Progenitor cell of endocrine pancreas (in vitro differentiated cells): ENCODE measurements around the gene PRKAR1B. TPM values are rescaled to one million over a fixed set of nuclear protein-coding genes. Genes with fewer than 3 reads are reported as not detected.

ENCODE experiments used
- DNase-seq: peaks from one replicate; pipeline ENCODE4 v3.0.0; 2021; ENCODE audit warnings: low spot score; ENCODE audit not compliant: unreplicated experiment
- H3K27ac Mint-ChIP-seq: 2 replicates; pipeline ENCODE4 v1.8.0; 2021; ENCODE audit warnings: mild to moderate bottlenecking, moderate library complexity, mixed read lengths
- H3K27me3 Mint-ChIP-seq: 2 replicates; pipeline ENCODE4 v1.8.0; 2021; ENCODE audit warnings: mixed read lengths
- H3K36me3 Mint-ChIP-seq: 2 replicates; pipeline ENCODE4 v1.8.0; 2022; ENCODE audit warnings: mixed read lengths; ENCODE audit not compliant: insufficient read depth
- H3K4me1 Mint-ChIP-seq: 2 replicates; pipeline ENCODE4 v1.8.0; 2021; ENCODE audit warnings: low read depth, mixed read lengths
- H3K4me3 Mint-ChIP-seq: 2 replicates; pipeline ENCODE4 v1.8.0; 2021; ENCODE audit warnings: low read depth, mild to moderate bottlenecking, moderate library complexity, mixed read lengths
- H3K9me3 Mint-ChIP-seq: 2 replicates; pipeline ENCODE4 v1.8.0; 2021; ENCODE audit warnings: low read depth, mixed read lengths
- total RNA-seq: library from RNA; stranded (reverse); gene quantifications from 2 replicates; pipeline ENCODE4 v1.2.1, GENCODE V29; 2021
- TF ChIP-seq, protein P1 (sequence below): fragments of 200-600 bp; sonication (generic); IDR thresholded peaks from one replicate; pipeline ENCODE4 v1.5.0; 2021; ENCODE audit warnings: antibody characterized with exemption, mild to moderate bottlenecking; ENCODE audit not compliant: unreplicated experiment

Gene PRKAR1B
- total RNA-seq, 1 donor from 2014 or later = 54.2 TPM

DNA sequence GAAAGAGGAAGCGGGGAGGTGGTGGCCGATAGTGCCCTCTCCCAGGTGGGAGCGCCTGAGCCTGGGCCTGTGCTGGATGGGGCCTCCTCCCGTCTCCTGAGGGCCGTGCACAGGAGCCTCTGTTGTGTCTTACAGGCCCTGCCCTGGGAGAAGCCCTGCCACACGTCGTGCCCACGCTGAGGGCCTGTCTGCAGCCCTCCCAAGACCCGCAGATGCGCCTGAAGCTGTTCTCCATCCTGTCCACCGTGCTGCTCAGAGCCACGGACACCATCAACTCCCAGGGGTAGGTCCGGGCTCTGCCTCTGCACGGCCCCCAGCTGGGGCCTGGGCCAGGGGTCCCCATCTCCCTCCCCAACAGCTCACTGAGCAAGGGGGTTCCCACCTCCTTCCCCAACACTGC lies 43.3 kb upstream of the PRKAR1B start:
- no peak overlapping the region for H3K27ac Mint-ChIP-seq
- peaks cover 14% of the 10 kb centered on the region for H3K4me1 Mint-ChIP-seq
- no peak overlapping the region for H3K4me3 Mint-ChIP-seq
- no peaks in the 10 kb centered on the region for H3K27me3 Mint-ChIP-seq
- no peaks in the 10 kb centered on the region for H3K9me3 Mint-ChIP-seq
- DNase-seq = no peak
- TF ChIP-seq, protein P1, sequence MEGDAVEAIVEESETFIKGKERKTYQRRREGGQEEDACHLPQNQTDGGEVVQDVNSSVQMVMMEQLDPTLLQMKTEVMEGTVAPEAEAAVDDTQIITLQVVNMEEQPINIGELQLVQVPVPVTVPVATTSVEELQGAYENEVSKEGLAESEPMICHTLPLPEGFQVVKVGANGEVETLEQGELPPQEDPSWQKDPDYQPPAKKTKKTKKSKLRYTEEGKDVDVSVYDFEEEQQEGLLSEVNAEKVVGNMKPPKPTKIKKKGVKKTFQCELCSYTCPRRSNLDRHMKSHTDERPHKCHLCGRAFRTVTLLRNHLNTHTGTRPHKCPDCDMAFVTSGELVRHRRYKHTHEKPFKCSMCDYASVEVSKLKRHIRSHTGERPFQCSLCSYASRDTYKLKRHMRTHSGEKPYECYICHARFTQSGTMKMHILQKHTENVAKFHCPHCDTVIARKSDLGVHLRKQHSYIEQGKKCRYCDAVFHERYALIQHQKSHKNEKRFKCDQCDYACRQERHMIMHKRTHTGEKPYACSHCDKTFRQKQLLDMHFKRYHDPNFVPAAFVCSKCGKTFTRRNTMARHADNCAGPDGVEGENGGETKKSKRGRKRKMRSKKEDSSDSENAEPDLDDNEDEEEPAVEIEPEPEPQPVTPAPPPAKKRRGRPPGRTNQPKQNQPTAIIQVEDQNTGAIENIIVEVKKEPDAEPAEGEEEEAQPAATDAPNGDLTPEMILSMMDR = no peak
- peaks cover 13% of the 10 kb centered on the region for H3K36me3 Mint-ChIP-seq

- H3K4me1 Mint-ChIP-seq = peaks cover 14% of the 10 kb centered on the region
- H3K27ac Mint-ChIP-seq = no peak overlapping the region
- no peak overlapping the region for H3K4me3 Mint-ChIP-seq
- TF ChIP-seq, protein P1 = no peak
- no peak for DNase-seq
- peaks cover 15% of the 10 kb centered on the region for H3K36me3 Mint-ChIP-seq
- H3K27me3 Mint-ChIP-seq = no peaks in the 10 kb centered on the region
- no peaks in the 10 kb centered on the region for H3K9me3 Mint-ChIP-seq
Measured at GRCh38 chr7:768881-769504, 41.9 kb upstream of the PRKAR1B start.

- Mint-ChIP-seq H3K27ac (peak overlapping the region; percentile 87), H3K36me3 (peaks cover 15% of the 10 kb centered on the region), H3K4me1 (peaks cover 14% of the 10 kb centered on the region), H3K9me3 (no peaks in the 10 kb centered on the region), H3K27me3 (no peaks in the 10 kb centered on the region), H3K4me3 (no peak overlapping the region)
- DNase-seq = no peak
- TF ChIP-seq, protein P1 = no peak
Measured at GRCh38 chr7:767941-768731, 41.1 kb upstream of the PRKAR1B start.

DNA sequence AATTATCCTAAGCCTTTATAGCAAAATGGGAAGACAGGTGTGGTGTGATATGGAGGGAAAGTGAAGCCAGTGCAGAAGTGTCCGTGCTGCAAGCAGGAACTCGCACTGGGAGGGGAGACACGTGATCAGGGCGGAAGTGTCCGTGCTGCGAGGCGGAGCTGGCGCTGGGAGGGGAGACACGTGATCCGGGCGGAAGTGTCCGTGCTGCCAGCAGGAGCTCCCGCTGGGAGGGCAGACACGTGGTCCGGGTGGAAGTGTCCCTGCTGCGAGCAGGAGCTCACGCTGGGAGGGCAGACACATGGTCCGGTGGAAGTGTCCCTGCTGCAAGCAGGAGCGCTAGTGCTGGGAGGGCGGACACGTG lies 40.5 kb upstream of the PRKAR1B start:
- peaks cover 15% of the 10 kb centered on the region for H3K36me3 Mint-ChIP-seq
- no peak overlapping the region for H3K4me3 Mint-ChIP-seq
- TF ChIP-seq, protein P1 = no peak
- H3K27ac Mint-ChIP-seq = no peak overlapping the region
- DNase-seq = no peak
- H3K27me3 Mint-ChIP-seq = no peaks in the 10 kb centered on the region
- H3K9me3 Mint-ChIP-seq = no peaks in the 10 kb centered on the region
- H3K4me1 Mint-ChIP-seq = peaks cover 14% of the 10 kb centered on the region

- H3K4me1 Mint-ChIP-seq = peaks cover 2% of the 10 kb centered on the region
- H3K36me3 Mint-ChIP-seq = peaks cover 17% of the 10 kb centered on the region
- TF ChIP-seq, protein P1 = no peak
- H3K9me3 Mint-ChIP-seq = no peaks in the 10 kb centered on the region
- no peak for DNase-seq
- no peak overlapping the region for H3K27ac Mint-ChIP-seq
- H3K27me3 Mint-ChIP-seq = no peaks in the 10 kb centered on the region
- H3K4me3 Mint-ChIP-seq = no peak overlapping the region
Measured at GRCh38 chr7:765383-765782, 38.3 kb upstream of the PRKAR1B start.
